BLaER1 (cell line): ENCODE measurements around the gene DGKD.

ENCODE experiments used
- H3K27ac ChIP-seq: shearing (Covaris generic); formaldehyde crosslinking; 2 replicates; pipeline ENCODE4 v1.8.1; 2022
- H3K27me3 ChIP-seq: shearing (Covaris generic); formaldehyde crosslinking; 2 replicates; pipeline ENCODE4 v1.8.1; 2022
- H3K36me3 ChIP-seq: shearing (Covaris generic); formaldehyde crosslinking; 2 replicates; pipeline ENCODE4 v1.8.1; 2022
- H3K4me1 ChIP-seq: shearing (Covaris generic); formaldehyde crosslinking; 2 replicates; pipeline ENCODE4 v1.8.1; 2022
- H3K4me2 ChIP-seq: shearing (Covaris generic); formaldehyde crosslinking; 2 replicates; pipeline ENCODE4 v1.8.1; 2022
- H3K4me3 ChIP-seq: shearing (Covaris generic); formaldehyde crosslinking; 2 replicates; pipeline ENCODE4 v1.8.1; 2022
- H3K9ac ChIP-seq: shearing (Covaris generic); formaldehyde crosslinking; 2 replicates; pipeline ENCODE4 v1.8.1; 2022
- H3K9me3 ChIP-seq: shearing (Covaris generic); formaldehyde crosslinking; 2 replicates; pipeline ENCODE4 v1.8.1; 2022
- H4K20me1 ChIP-seq: shearing (Covaris generic); formaldehyde crosslinking; 2 replicates; pipeline ENCODE4 v1.8.1; 2022
- Cebpa-rat ChIP-seq: shearing (Covaris generic); IDR thresholded peaks from 2 replicates; pipeline ENCODE4 v1.8.1; 2022

The DGKD gene

GRCh38 chr2:233464056-233464455 is 109.8 kb downstream of the DGKD start:
- no peaks in the 10 kb centered on the region for H3K9me3 ChIP-seq
- H3K4me1 ChIP-seq = no peaks in the 10 kb centered on the region
- H3K27ac ChIP-seq = no peak overlapping the region
- no peaks in the 10 kb centered on the region for H3K27me3 ChIP-seq
- peaks cover 98% of the 10 kb centered on the region for H3K36me3 ChIP-seq
- no peak overlapping the region for H3K4me2 ChIP-seq
- H4K20me1 ChIP-seq = peaks cover 76% of the 10 kb centered on the region
- H3K4me3 ChIP-seq = no peak overlapping the region
- no peak overlapping the region for H3K9ac ChIP-seq
- no peak for TF ChIP-seq Cebpa-rat

GRCh38 chr2:233464531-233465240 is 110.4 kb downstream of the DGKD start:
- Histone ChIP-seq H3K36me3 (peaks cover 98% of the 10 kb centered on the region), H3K4me1 (no peaks in the 10 kb centered on the region), H3K9me3 (no peaks in the 10 kb centered on the region), H3K27ac (no peak overlapping the region), H3K9ac (no peak overlapping the region), H3K4me2 (no peak overlapping the region), H4K20me1 (peaks cover 78% of the 10 kb centered on the region), H3K4me3 (no peak overlapping the region), H3K27me3 (no peaks in the 10 kb centered on the region)
- no peak for TF ChIP-seq Cebpa-rat

GRCh38 chr2:233466991-233467603 is 112.8 kb downstream of the DGKD start:
- H3K27ac ChIP-seq = no peak overlapping the region

GRCh38 chr2:233468047-233468740 is 113.9 kb downstream of the DGKD start:
- H3K27ac ChIP-seq = no peak overlapping the region
- H4K20me1 ChIP-seq = peaks cover 88% of the 10 kb centered on the region
- no peak overlapping the region for H3K4me3 ChIP-seq
- peaks cover 98% of the 10 kb centered on the region for H3K36me3 ChIP-seq
- H3K4me2 ChIP-seq = no peak overlapping the region
- no peaks in the 10 kb centered on the region for H3K27me3 ChIP-seq
- no peak for TF ChIP-seq Cebpa-rat
- H3K9me3 ChIP-seq = no peaks in the 10 kb centered on the region
- no peaks in the 10 kb centered on the region for H3K4me1 ChIP-seq
- H3K9ac ChIP-seq = no peak overlapping the region

More at GRCh38 chr2:233466991-233467603, 112.8 kb downstream of the DGKD start:
- no peak overlapping the region for H3K4me3 ChIP-seq
- H3K27me3 ChIP-seq = no peaks in the 10 kb centered on the region
- H3K4me1 ChIP-seq = no peaks in the 10 kb centered on the region
- no peak for TF ChIP-seq Cebpa-rat
- H3K4me2 ChIP-seq = no peak overlapping the region
- H3K9ac ChIP-seq = no peak overlapping the region
- peaks cover 98% of the 10 kb centered on the region for H3K36me3 ChIP-seq
- H4K20me1 ChIP-seq = peaks cover 80% of the 10 kb centered on the region
- no peaks in the 10 kb centered on the region for H3K9me3 ChIP-seq

DNA sequence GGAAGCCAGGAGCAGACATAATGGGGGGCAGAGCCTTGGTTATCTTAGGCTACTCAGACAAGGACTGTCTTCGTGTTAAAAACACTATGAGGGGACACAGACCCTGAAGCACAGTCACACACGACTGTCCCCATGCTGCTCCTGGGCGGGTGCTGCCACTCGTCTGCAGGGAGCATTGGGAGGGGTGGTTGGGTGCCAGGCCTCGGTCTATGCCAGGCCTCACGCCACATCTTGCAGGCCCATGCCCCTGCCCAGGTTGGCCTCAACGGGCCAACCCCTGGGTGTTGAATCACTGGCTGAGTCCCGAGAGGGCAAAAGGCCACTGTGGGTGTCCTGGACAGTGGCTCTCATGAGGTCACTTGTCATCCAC is 114.4 kb downstream of the DGKD start:
- H3K4me2 ChIP-seq = no peak overlapping the region
- no peaks in the 10 kb centered on the region for H3K27me3 ChIP-seq
- no peak overlapping the region for H3K27ac ChIP-seq
- H3K9me3 ChIP-seq = no peaks in the 10 kb centered on the region
- TF ChIP-seq Cebpa-rat = no peak
- H3K36me3 ChIP-seq = peaks cover 96% of the 10 kb centered on the region
- no peak overlapping the region for H3K4me3 ChIP-seq
- H3K4me1 ChIP-seq = no peaks in the 10 kb centered on the region
- H3K9ac ChIP-seq = no peak overlapping the region
- peaks cover 94% of the 10 kb centered on the region for H4K20me1 ChIP-seq

DNA sequence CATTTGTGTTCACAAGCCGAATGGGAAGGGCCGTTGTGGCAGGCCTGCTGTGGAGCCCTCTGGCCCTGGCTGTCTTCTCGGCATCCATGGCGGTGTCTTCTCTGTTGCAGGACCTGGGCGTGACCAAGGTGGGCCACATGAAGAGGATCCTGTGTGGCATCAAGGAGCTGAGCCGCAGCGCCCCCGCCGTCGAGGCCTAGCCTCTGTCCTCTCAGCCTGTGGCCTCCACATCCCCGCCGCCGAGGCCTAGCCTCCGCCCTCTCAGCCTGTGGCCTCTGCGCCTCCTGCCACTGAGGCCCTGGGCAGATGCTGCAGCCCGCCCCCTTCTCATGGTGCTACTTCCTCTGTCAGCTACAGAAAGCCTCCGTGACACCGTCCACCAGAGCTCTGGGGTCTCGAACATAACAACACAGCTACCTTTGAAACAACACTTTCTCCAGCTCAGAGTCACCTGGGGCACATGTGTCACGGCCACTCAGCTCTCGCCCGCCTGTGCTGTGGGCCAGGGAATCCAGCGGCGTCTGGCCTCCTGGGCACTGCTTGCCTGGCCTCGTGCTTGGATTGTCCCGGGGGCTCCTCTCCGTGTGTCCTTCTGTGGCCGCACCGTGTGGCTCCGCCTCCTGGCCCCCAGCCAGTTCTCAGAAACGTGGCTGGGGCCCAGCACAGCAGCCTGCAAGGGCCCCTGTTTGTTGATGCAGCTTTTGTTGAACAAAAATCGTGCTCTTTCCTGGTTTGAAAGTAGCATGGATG is 115.1 kb downstream of the DGKD start:
- Histone ChIP-seq H3K27me3 (no peaks in the 10 kb centered on the region), H4K20me1 (peaks cover 95% of the 10 kb centered on the region), H3K27ac (no peak overlapping the region), H3K4me2 (no peak overlapping the region), H3K4me3 (no peak overlapping the region), H3K36me3 (peaks cover 89% of the 10 kb centered on the region), H3K4me1 (0 out of 2 replicates have a peak, but pooled peaks cover 6% of the 10 kb centered on the region), H3K9me3 (no peaks in the 10 kb centered on the region), H3K9ac (no peak overlapping the region)
- no peak for TF ChIP-seq Cebpa-rat

- no peak for TF ChIP-seq Cebpa-rat
- no peak overlapping the region for H3K4me2 ChIP-seq
- H3K27ac ChIP-seq = no peak overlapping the region
- no peaks in the 10 kb centered on the region for H3K9me3 ChIP-seq
- peaks cover 82% of the 10 kb centered on the region for H3K36me3 ChIP-seq
- no peak overlapping the region for H3K4me3 ChIP-seq
- no peaks in the 10 kb centered on the region for H3K27me3 ChIP-seq
- peaks cover 95% of the 10 kb centered on the region for H4K20me1 ChIP-seq
- H3K9ac ChIP-seq = no peak overlapping the region
- H3K4me1 ChIP-seq = 0 out of 2 replicates have a peak, but pooled peaks cover 6% of the 10 kb centered on the region
Measured at GRCh38 chr2:233470011-233470687, 115.9 kb downstream of the DGKD start.

GRCh38 chr2:233470839-233471238 is 116.5 kb downstream of the DGKD start:
- no peak overlapping the region for H3K9ac ChIP-seq
- no peaks in the 10 kb centered on the region for H3K9me3 ChIP-seq
- H4K20me1 ChIP-seq = peaks cover 98% of the 10 kb centered on the region
- peaks cover 81% of the 10 kb centered on the region for H3K36me3 ChIP-seq
- H3K4me1 ChIP-seq = 0 out of 2 replicates have a peak, but pooled peaks cover 6% of the 10 kb centered on the region
- no peak for TF ChIP-seq Cebpa-rat
- no peak overlapping the region for H3K4me3 ChIP-seq
- no peak overlapping the region for H3K27ac ChIP-seq
- H3K27me3 ChIP-seq = no peaks in the 10 kb centered on the region
- no peak overlapping the region for H3K4me2 ChIP-seq

GRCh38 chr2:233471291-233472035 is 117.2 kb downstream of the DGKD start:
- H3K4me2 ChIP-seq = no peak overlapping the region
- H3K9ac ChIP-seq = no peak overlapping the region
- no peaks in the 10 kb centered on the region for H3K27me3 ChIP-seq
- no peaks in the 10 kb centered on the region for H3K9me3 ChIP-seq
- no peak overlapping the region for H3K27ac ChIP-seq
- 0 out of 2 replicates have a peak, but pooled peaks cover 6% of the 10 kb centered on the region for H3K4me1 ChIP-seq
- no peak for TF ChIP-seq Cebpa-rat
- H3K36me3 ChIP-seq = peaks cover 81% of the 10 kb centered on the region
- H3K4me3 ChIP-seq = no peak overlapping the region
- peaks cover 98% of the 10 kb centered on the region for H4K20me1 ChIP-seq
